Measurements from ENCODE around the gene MORC1.
"Not testable (repeated sequence)": the region's sequence is repeated elsewhere in the genome, so short reads cannot be mapped to it uniquely, and the experiment has no call there.

MORC1 gene

GRCh38 chr3:109091846-109092245 is 26.1 kb downstream of the MORC1 start:
- DNase-seq (no peak), ATAC-seq (ENCODE audit: insufficient read depth, low read depth) (no peak)
- Histone ChIP-seq H3K36me3 (ENCODE audit: insufficient read depth, low read length) (no peaks in the 10 kb centered on the region), H3K79me2 (ENCODE audit: insufficient read depth, low read length) (no peaks in the 10 kb centered on the region), H3K4me1 (ENCODE audit: insufficient read depth, low read length) (no peaks in the 10 kb centered on the region), H3K27me3 (ENCODE audit: insufficient read depth, low read length, poor library complexity) (no peaks in the 10 kb centered on the region), H3K4me3 (ENCODE audit: low read depth in 1 of 2, low read length in 2 of 2) (no peak overlapping the region), H3K9me3 (ENCODE audit: insufficient read depth, low read length, severe bottlenecking) (no peaks in the 10 kb centered on the region), H2AFZ (ENCODE audit: low read depth, low read length) (no peak overlapping the region), H3K9ac (ENCODE audit: low read depth, low read length) (no peak overlapping the region), H3K4me2 (ENCODE audit: insufficient read depth, low read length) (no peak overlapping the region), H4K20me1 (ENCODE audit: insufficient read depth, low read length) (no peaks in the 10 kb centered on the region), H3K27ac (ENCODE audit: low read length) (no peak overlapping the region)
- TF ChIP-seq CTCF (IDR thresholded peaks at IDR 0.05; ENCODE audit: borderline replicate concordance, extremely low read depth, low read length, poor library complexity, severe bottlenecking) (no peak), EZH2 (IDR thresholded peaks at IDR 0.05; ENCODE audit: borderline replicate concordance, low read depth, low read length, severe bottlenecking) (no peak)

- no peak for DNase-seq
- H3K9ac ChIP-seq (ENCODE audit: low read depth, low read length), result no peak overlapping the region
- TF ChIP-seq CTCF (IDR thresholded peaks at IDR 0.05; ENCODE audit: borderline replicate concordance, extremely low read depth, low read length, poor library complexity, severe bottlenecking) (no peak), EZH2 (IDR thresholded peaks at IDR 0.05; ENCODE audit: borderline replicate concordance, low read depth, low read length, severe bottlenecking) (no peak)
Observed at GRCh38 chr3:109089265-109089664, 28.7 kb downstream of the MORC1 start.

GRCh38 chr3:109081746-109082510 is 36.0 kb downstream of the MORC1 start:
- H3K4me2 ChIP-seq (ENCODE audit: insufficient read depth, low read length), result no peak overlapping the region
- peak; percentile 59 for ATAC-seq (ENCODE audit: insufficient read depth, low read depth)
- no peaks in the 10 kb centered on the region for H3K36me3 ChIP-seq (ENCODE audit: insufficient read depth, low read length)
- no peaks in the 10 kb centered on the region for H3K9me3 ChIP-seq (ENCODE audit: insufficient read depth, low read length, severe bottlenecking)
- DNase-seq, result peak; percentile 30
- H3K4me3 ChIP-seq (ENCODE audit: low read depth in 1 of 2, low read length in 2 of 2), result no peak overlapping the region
- H3K27ac ChIP-seq (ENCODE audit: low read length), result no peak overlapping the region
- peak; percentile 81 for TF ChIP-seq CTCF (IDR thresholded peaks at IDR 0.05; ENCODE audit: borderline replicate concordance, extremely low read depth, low read length, poor library complexity, severe bottlenecking)
- TF ChIP-seq EZH2 (IDR thresholded peaks at IDR 0.05; ENCODE audit: borderline replicate concordance, low read depth, low read length, severe bottlenecking), result no peak
- no peak overlapping the region for H2AFZ ChIP-seq (ENCODE audit: low read depth, low read length)
- H3K4me1 ChIP-seq (ENCODE audit: insufficient read depth, low read length), result no peaks in the 10 kb centered on the region
- no peaks in the 10 kb centered on the region for H4K20me1 ChIP-seq (ENCODE audit: insufficient read depth, low read length)
- no peak overlapping the region for H3K9ac ChIP-seq (ENCODE audit: low read depth, low read length)
- no peaks in the 10 kb centered on the region for H3K79me2 ChIP-seq (ENCODE audit: insufficient read depth, low read length)
- H3K27me3 ChIP-seq (ENCODE audit: insufficient read depth, low read length, poor library complexity), result no peaks in the 10 kb centered on the region

More at GRCh38 chr3:109089265-109089664, 28.7 kb downstream of the MORC1 start:
- no peak overlapping the region for H3K4me3 ChIP-seq (ENCODE audit: low read depth in 1 of 2, low read length in 2 of 2)
- 0 out of 2 replicates have a peak overlapping the region, but pooled peaks have one; percentile 11 for H2AFZ ChIP-seq (ENCODE audit: low read depth, low read length)
- H3K9me3 ChIP-seq (ENCODE audit: insufficient read depth, low read length, severe bottlenecking), result no peaks in the 10 kb centered on the region
- no peaks in the 10 kb centered on the region for H4K20me1 ChIP-seq (ENCODE audit: insufficient read depth, low read length)
- no peaks in the 10 kb centered on the region for H3K4me1 ChIP-seq (ENCODE audit: insufficient read depth, low read length)
- H3K36me3 ChIP-seq (ENCODE audit: insufficient read depth, low read length), result no peaks in the 10 kb centered on the region
- H3K27ac ChIP-seq (ENCODE audit: low read length), result no peak overlapping the region
- H3K79me2 ChIP-seq (ENCODE audit: insufficient read depth, low read length), result no peaks in the 10 kb centered on the region
- no peaks in the 10 kb centered on the region for H3K27me3 ChIP-seq (ENCODE audit: insufficient read depth, low read length, poor library complexity)
- H3K4me2 ChIP-seq (ENCODE audit: insufficient read depth, low read length), result no peak overlapping the region
- ATAC-seq (ENCODE audit: insufficient read depth, low read depth), result no peak

- H3K4me3 ChIP-seq (ENCODE audit: low read depth in 1 of 2, low read length in 2 of 2); H3K79me2 ChIP-seq (ENCODE audit: insufficient read depth, low read length); H3K9ac ChIP-seq (ENCODE audit: low read depth, low read length); H2AFZ ChIP-seq (ENCODE audit: low read depth, low read length); H3K27me3 ChIP-seq (ENCODE audit: insufficient read depth, low read length, poor library complexity); H4K20me1 ChIP-seq (ENCODE audit: insufficient read depth, low read length); H3K27ac ChIP-seq (ENCODE audit: low read length); ATAC-seq (ENCODE audit: insufficient read depth, low read depth); H3K9me3 ChIP-seq (ENCODE audit: insufficient read depth, low read length, severe bottlenecking); H3K4me2 ChIP-seq (ENCODE audit: insufficient read depth, low read length); H3K4me1 ChIP-seq (ENCODE audit: insufficient read depth, low read length); H3K36me3 ChIP-seq (ENCODE audit: insufficient read depth, low read length); DNase-seq: not testable (repeated sequence)
Observed at GRCh38 chr3:109080090-109080489, 37.8 kb downstream of the MORC1 start.

Data from DND-41 (cell line).